ENCODE results near the gene SAMD7.

SAMD7 gene

DNA sequence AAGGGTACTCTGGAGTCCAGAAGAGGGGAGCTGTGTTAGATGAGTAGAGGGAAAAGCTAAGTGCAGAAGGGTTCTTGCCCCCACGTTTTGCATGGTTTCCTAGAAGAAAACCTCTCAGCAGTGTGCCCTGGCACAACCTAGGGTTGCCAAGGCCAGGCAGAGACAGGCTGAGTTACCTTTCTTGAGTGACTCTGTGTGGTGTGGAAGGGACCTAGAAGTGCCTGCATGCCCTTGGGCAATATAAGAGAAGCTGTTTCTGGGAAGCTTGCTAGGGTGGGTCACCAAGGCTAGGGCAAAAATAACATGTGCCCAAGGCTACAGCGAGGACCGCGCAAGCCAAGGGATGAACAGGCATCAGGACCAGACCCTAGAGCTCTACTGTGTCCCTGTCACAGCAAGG lies 3.4 kb upstream of the SAMD7 start:
- no peak for DNase-seq (ENCODE audit: low spot score)

DNA sequence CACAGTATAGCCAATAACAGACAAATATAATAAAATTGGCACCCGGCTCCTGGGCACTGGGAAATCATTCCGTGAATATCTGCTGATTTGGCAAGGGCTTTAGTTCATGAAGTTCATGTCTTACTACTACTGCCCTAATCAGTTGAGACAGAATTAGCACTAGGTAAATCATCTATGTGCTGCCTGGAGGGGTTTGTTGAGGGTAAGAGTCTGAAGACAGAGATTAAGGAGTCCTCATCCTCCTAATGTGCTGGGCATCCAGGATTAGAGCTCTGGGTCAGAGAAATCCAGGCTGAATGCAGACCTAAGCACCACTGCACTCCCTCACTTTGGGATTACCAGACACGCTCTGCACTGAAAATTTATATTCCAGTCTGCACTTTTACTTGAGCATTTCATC lies 2.0 kb downstream of the SAMD7 start:
- no peak for DNase-seq (ENCODE audit: low spot score)

DNA sequence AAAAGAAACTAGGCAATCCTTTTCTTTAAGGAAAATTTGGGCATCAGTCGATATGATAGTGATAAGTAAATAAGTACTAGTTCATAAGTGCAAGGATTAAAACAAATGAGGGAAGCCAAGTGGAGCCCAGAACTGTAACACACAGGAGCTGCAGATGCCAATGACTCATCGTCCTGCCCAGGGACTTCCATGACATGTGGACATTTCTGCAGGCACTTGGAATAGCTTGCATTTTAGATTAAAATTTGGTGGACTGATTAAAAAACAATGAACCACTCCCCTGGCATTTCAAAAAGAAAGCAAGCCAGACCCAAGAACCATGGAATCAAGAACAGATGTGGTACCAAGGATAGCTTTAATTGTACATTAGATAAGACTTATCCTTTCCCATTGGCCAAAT lies 2.9 kb downstream of the SAMD7 start:
- DNase-seq (ENCODE audit: low spot score) = no peak

DNA sequence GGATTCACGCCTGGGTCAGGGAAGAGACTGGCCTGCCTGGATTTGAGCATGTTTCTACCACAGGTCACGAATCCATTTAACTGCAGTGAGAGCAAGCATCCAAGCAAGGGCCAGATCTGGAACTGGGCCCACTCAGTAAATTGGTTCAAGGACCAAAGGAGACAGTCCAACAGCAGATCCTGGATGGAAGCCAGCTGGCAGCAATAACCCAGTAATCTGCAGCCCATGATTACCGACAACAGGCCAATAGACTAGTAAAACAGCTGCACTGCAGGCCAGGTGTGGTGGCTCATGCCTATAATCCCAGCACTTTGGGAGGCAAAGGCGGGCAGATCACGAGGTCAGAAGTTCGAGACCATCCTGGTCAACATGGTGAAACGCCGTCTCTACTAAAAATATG lies 11.8 kb downstream of the SAMD7 start:
- peak; percentile 25 for DNase-seq (ENCODE audit: low spot score)

DNA sequence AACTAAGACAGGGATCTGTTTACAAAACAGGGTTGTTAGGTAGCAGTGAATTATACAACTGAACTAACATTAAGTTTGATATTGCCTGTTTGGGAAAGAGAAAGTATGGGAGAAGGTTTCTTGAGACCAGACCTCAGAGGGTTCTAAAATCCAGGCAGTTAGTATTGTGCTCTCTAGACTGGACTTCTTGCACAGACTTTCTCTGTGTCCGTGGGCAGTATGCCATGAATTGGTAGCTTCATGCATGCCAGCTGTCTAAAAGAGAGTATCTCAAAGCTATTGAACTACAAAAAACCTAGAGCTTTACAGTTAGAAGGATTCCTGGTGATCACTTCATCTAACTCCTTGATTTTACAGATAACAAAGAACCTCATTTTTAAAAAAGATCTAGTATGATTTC lies 12.5 kb downstream of the SAMD7 start:
- DNase-seq (ENCODE audit: low spot score) = no peak

DNA sequence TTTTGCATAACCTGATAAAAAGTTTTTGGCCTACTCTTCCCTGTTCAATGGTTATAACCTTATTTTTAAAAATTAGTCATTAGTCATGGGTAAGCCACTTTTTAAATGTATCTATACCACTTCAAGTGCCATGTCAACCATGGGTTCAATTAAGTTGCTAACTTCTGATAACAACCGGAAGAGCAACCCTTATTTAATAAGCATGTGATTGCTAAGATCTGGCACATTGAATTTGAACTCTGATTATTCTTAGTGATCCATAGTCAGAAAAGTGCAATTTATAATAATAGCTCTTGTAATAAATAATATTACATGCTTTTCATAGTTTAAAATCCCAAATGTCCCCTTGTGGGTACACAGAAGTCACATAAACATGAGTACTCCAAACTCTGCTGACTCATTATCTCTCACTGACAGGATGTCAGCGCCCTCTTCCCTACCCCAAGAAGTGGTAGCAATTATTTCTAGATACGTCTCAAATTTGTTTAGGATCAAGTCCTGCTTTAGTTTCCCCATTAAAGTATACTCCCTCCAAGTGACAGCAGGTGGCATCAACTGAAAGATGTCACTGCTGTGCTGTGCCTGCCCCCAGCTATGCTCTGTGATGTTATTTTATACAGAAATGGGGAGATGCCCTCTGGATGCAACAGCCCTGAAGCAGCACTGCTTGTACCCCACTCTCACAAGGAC lies 18.6 kb downstream of the SAMD7 start:
- DNase-seq (ENCODE audit: low spot score) = no peak

DNA sequence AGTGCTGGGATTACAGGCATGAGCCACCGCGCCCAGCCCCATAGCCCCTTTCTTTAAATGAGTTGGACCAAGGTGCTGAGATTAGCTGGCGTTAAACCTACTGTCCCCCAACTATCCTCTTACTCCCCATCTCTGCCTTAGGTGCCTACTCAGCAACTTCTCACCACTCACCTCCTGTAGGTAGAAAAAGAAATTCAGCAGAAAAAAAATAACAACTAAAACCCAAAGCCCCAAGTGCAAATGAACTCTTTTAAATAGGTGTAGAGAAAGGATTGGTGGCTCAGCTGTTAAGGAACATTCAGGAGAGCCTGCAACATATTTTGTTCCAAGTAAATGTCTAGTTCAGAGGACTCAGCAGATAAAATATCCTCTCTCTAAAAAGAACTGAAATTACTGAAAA lies 19.5 kb downstream of the SAMD7 start:
- DNase-seq (ENCODE audit: low spot score) = no peak

DNA sequence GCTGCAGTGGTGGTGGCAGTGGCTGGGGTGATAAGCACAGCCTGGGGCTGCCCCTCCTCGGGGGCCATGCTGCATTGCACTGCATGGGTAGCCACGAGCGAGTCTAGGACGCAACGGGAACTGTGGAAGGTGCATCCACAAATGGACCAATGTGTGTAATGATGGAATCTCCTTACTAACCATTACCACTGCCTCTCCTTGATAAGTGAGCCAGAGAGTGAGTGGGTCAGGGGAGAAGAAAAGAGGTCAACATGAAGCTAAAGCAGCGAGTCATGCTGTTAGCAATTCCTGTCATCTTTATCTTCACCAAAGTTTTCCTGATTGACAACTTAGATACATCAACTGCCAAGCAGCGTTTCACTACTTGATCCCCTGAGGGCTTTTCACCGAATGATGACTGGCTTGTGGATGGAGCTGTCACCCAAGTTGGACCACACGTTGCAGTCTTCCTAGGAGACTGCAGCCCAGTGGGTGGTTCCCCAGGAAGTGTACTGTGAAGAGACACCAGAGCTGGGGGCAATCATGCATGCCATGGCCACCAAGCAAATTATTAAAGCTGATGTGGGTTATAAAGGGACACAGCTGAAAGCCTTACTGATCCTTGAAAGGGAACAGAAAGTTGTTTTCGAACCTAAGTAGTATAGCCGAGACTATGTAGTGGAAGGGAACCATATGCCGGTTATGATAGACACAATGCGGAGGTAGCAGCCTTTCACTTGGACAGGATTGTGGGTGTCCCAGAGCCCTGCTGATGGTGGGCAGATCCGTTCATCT lies 20.6 kb downstream of the SAMD7 start:
- DNase-seq (ENCODE audit: low spot score) = no peak

DNA sequence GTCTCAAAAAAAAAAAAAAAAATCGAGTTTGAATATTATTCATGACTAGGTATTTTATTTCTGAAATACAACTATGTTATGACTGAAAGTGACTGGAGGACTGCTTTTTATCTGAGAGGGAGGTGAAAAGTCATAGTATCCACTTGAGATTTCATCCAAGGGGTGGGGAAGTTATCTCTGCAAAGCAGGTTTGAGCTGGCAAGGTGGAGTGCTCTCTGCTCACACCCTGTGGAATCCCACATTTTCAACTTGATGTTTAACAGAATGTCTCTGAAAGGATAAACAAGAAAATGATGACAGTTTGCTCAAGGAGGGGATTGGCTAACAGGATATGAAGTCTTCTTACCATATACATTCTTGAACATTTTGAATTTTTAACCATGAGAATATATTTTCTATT lies 27.9 kb downstream of the SAMD7 start:
- DNase-seq (ENCODE audit: low spot score) = no peak

DNA sequence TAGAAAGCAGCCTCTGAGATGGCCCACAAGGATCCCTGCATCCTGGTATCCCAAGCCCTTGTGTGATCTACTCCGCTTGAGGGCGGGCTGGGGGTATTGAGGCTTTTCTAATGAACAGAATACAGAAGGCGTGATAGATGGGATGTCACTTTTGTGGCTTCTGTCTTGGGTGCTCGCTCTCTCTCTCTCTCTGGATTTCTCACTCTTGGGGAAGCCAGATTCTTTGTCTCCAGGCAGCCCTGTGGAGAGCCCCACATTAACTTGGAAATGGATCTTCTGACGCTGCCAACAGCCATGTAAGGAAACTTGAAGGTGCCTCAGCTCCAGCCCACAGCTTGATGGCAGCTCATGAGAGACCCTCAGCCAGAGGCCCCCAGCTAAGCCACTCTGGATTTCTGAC lies 28.4 kb downstream of the SAMD7 start:
- DNase-seq (ENCODE audit: low spot score) = no peak

DNA sequence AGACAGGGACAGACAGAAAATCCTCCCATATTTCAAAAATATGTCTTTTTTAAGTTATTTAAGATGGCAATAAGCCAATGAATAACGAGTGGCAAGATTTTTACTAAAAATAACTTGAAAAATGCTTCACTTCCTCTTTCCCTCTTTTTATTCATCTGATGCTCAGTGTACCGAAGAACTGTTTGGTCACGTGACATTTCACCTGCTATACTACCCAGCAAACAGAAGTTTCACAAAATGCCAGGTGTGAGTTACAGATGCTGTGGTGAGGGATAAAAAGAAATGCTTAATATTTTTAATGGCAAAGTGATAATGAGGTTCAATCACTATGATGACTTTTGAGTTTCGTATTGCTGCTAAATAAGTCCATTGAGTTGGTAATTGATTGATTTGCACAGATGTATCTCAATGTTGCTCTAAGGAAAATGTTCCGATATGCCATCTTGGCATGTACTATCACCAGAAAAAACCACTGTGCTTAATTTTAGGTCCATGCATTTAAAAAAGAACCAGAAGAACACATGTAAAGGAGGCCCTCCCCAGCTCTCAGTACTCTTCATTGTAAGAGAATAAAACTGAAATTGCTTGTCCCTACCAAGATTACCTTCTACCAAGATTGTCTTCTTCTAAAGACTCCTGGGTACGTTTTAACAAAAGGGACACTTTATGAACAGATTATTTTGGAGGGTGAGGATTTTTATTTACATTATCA lies 29.3 kb downstream of the SAMD7 start:
- DNase-seq (ENCODE audit: low spot score) = no peak

DNA sequence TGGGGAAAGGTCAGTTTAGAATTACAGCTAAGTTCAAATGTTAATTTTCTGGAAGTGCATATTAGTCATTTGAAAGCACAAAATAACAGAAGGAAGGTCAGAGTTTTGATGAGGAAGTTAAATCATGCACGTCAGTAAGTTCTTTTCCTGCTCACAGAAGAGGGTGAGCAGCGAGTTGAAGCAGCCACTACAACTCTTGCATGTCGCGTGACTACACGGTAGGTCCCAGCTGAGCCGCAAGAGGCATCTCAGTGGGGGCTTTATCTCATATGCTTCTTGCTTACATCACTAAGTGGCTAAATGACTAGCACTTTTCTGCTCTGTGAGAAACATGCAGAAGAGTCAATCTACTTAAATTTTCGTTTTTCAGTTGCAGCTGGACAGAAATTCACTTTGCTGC lies 33.9 kb downstream of the SAMD7 start:
- no peak for DNase-seq (ENCODE audit: low spot score)

DNA sequence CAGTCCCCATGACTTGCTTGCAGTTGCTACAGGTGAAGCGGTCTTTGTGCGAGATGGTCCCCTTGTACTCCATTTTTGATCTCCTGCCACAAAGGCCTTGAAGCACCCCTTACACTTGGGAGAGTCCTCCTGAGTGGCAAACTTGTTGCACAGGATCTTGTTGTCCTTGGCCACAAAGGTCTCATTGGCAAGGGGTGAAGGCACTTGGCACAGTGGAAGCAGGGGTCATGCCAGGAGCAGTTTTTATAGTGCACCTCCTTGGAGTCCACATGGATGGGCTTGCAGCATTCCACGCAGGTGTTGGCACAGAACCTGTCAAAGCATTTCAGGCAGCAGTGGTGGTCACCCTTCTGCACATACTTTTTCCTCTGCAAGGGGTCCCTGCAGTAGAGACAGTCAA lies 35.0 kb downstream of the SAMD7 start:
- no peak for DNase-seq (ENCODE audit: low spot score)

DNA sequence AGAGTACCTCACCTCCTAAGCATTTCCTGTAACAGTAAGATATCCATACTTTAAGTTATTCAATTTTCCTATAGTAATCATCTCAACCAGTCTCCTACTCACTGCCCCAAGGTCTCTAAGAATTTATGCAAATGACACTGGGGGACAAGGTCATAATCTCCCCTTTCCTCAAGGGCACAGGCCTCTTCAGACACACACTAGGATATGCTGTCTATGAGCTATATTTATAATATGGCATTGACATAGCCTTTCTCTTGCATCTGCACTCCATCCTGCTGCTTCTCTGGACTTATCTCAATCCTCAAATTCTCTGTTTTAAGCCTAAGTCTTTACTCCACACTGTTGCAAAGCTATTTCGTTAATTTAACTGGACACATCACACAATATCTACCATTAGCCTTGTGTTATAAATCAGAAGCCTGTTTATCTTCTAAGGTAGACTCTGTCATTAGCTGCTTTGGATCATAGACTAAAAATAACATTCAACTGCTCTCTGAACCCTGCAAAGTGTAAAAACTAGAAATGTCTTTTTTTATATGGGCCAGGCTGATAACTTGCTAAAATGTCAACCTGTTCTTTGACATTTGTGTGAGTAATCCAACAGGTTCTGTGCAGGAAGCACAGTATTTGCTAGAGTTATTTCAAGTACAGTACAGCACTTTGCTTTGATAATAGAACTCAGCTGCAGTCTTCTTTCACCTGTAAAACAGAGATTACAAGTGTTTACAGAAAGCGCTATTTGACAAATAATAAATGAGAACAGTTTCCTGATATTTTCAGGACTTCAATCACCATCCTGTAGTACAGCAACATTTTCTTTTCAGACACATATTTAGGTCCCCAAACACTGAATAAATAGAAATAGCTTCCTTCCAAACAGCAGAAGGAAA lies 37.4 kb downstream of the SAMD7 start:
- no peak for DNase-seq (ENCODE audit: low spot score)

DNA sequence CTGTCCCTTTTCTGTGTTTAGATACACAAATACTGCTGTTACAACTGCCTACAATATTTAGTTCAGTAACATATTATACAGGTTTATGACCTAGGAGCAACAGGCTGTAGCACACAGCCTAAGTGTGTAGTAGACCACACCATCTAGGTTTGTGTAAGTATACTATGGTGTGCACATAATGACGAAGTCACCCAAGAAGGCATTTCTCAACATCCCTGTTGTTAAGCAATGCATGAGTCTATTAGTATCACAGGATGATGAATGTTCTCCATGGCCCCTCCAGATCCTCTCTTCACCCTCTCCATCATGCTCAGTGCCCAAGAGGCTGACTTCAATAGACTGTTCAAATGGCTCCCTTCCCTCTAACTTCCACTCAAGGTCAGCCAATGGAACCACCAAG lies 40.7 kb downstream of the SAMD7 start:
- no peak for DNase-seq (ENCODE audit: low spot score)

DNA sequence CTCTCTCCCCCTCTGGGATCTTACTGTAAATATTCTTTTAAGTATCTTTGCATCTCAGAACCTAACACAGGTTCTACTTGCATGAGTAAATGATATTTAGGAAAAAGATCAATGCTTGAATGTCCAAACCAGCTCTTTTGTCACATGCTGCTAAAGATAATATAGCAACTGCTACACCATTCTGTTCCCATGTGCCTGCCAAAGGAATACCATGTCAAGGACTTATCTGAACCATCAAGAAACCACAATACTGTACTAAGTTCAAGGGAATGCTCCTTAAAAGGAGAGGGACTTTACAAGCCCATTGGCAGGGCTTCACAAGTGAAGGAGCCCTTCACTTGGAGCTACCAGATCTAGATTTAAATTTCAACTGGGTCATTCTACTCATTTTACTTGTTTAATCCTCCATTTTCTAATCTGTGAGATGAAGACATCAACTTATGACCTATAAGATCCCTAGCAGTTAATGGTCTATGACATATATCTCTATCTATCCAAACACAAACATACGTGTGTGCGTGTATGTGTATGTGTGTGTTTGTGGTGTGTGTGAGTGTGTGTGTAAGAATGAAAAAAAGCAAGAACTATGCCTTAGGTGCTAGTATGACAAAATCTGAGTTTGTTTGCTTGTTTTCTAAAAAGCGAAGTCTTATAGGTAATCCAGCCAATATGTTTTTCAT lies 42.2 kb downstream of the SAMD7 start:
- no peak for DNase-seq (ENCODE audit: low spot score)

DNA sequence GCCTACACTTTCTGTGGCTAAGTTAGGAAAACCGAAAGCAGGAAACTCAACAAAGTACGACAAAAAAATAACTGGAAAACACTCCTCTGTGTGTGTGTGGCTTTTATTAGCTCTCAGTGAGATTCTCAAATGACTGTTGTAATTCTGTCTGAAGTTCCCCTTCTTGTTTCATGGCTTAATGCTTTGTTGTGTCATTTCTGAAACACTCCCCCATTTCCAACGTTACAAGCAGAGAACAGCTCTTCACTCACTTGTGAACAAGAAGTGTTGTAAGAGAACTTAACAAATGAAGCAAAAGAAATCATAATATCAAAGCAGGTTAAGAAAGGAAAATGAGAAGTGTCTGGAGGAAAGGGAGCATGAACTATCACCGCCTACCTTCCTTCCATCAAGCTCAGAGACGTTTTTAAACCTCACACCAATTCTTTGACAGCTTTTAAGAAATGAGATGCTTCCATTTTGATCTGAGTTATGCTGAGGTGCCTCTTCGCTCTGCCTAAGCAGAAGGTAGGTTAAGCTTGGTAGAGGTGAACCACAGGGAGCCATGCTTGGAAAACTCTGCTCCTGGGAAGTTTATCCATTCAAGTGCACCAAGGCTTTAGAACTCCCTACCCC lies 42.9 kb downstream of the SAMD7 start:
- no peak for DNase-seq (ENCODE audit: low spot score)

DNA sequence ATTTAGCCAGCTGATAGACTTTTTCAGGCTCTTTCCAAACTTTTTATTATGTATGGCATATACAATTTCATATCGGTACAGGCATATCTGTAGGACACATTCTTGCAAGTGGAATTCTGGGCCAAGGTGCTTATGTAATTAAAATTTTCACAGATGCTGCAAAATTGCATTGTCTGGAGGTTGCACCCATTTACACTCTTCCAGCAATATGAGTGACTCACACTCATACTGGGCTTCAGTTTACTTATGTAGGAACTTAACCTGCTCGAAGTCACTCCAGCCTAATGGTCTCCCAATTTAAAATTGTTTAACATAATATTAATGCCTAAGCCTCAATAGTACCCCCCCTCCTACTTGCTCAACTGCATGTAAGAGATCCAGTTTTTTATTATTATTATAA lies 44.0 kb downstream of the SAMD7 start:
- DNase-seq (ENCODE audit: low spot score) = no peak

DNA sequence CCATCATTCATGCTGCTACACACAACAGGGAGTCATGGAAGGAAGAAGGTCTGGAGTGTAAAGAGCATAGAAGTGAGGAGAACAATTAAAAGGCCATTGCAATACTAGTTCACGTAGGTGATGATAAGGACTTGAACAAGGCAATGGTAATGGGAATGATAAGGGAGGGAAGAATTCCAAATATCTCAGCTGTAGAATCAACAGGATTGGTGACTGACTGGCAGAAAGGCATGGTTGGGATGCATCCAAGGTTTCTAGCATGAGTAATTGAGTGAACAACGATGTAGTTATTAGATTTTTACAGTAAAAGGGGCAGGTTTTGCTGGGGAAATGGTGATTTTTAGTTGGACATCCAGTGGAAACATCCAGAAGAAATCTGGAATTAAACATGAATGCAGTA lies 52.8 kb downstream of the SAMD7 start:
- DNase-seq (ENCODE audit: low spot score) = no peak

DNA sequence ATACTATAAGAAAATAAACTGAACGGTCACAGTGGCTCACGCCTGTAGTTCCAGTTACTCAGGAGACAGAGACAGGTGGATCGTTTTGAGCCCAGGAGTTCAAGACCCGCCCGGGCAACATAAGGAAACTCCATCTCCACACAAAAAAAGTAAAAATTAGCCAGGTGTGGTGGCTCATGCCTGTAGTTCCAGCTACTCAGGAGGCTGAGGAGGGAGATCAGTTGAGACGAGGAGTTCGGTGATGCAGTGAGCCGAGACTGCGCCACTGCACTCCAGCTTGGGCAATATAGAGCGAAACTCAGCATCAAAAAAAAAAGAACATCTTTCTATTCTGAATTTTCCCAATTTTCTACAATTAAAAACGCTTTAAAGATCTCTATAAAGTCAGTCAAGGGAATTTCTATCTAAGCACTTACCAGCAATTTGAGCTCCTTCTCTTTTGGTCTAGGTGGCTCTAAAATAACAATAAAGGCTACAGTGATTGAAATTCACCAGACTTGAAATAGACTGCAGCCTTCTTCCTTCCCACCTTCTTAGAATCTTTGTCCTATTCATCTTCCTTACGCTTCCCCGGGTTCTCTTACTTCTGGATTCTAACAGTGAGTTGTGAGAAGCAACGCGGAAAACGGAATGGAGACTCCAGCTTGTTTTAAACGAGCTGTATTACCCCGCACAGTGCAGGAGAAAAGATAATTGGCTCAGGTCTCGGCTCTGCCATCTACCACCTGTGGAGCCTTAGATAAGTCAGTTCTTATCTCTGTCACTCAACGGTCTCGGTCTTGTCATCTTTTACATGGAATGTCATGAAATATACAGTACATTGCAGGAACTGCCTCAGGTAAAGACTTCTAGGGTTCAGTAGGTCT lies 54.4 kb downstream of the SAMD7 start:
- peak; percentile 73 for DNase-seq (ENCODE audit: low spot score)
